Neuronal stem cell (in vitro differentiated cells): Measurements from ENCODE around the gene NOTO.

Experiments
- DNase-seq: peaks from one replicate; pipeline ENCODE4 v3.0.0-alpha.2; 2013; ENCODE audit warnings: low spot score
- H2AFZ ChIP-seq: one replicate; pipeline ENCODE4 v1.6.1; 2013; ENCODE audit warnings: mild to moderate bottlenecking, low read length, inconsistent platforms
- H2AK5ac ChIP-seq: 2 replicates; pipeline ENCODE4 v1.6.1; 2013; ENCODE audit warnings: low read depth, mild to moderate bottlenecking, inconsistent platforms, low read length, moderate library complexity, mixed read lengths
- H2BK120ac ChIP-seq: 2 replicates; pipeline ENCODE4 v1.6.1; 2013; ENCODE audit warnings: low read depth, mild to moderate bottlenecking, inconsistent platforms, low read length, moderate library complexity, mixed read lengths
- H2BK12ac ChIP-seq: one replicate; pipeline ENCODE4 v1.6.1; 2013; ENCODE audit warnings: low read length, inconsistent platforms
- H2BK15ac ChIP-seq: 2 replicates; pipeline ENCODE4 v1.6.1; 2013; ENCODE audit warnings: mild to moderate bottlenecking, low read length, inconsistent platforms, mixed read lengths
- H2BK5ac ChIP-seq: one replicate; pipeline ENCODE4 v1.6.1; 2013; ENCODE audit warnings: inconsistent platforms, mild to moderate bottlenecking, low read length, moderate library complexity
- H3K14ac ChIP-seq: one replicate; pipeline ENCODE4 v1.6.1; 2013; ENCODE audit warnings: low read length, inconsistent platforms
- H3K18ac ChIP-seq: 2 replicates; pipeline ENCODE4 v1.6.1; 2013; ENCODE audit warnings: low read length, inconsistent platforms
- H3K23ac ChIP-seq: 2 replicates; pipeline ENCODE4 v1.6.1; 2013; ENCODE audit warnings: low read depth, mild to moderate bottlenecking, mixed read lengths, low read length, inconsistent platforms; ENCODE audit not compliant: poor library complexity
- H3K27ac ChIP-seq: replicated peaks from 3 replicates; pipeline ENCODE4 v1.5.1; 2013; ENCODE audit warnings: low read length, inconsistent platforms
- H3K27me3 ChIP-seq, 3 experiments: 2 replicates each; pipeline ENCODE4 v1.6.1; 2013; ENCODE audit warnings: low read length in 3 of 3, mild to moderate bottlenecking in 2 of 3, inconsistent platforms in 1 of 3, low read depth in 1 of 3, mixed read lengths in 1 of 3, moderate library complexity in 1 of 3; ENCODE audit not compliant: control insufficient read depth in 3 of 3, insufficient read depth in 3 of 3
- H3K36me3 ChIP-seq, 2 donors: replicated peaks in 1 of 2; 2 replicates each; pipeline ENCODE4 v1.6.1; 2013; ENCODE audit warnings: low read length in 2 of 2; ENCODE audit not compliant: control insufficient read depth in 2 of 2, insufficient read depth in 2 of 2
- H3K4ac ChIP-seq: 2 replicates; pipeline ENCODE4 v1.6.1; 2013; ENCODE audit warnings: inconsistent platforms, mild to moderate bottlenecking, low read length, moderate library complexity
- H3K4me1 ChIP-seq, 2 donors: 1 replicate in 1 of 2; 2 replicates in 1 of 2; pipeline ENCODE4 v1.6.1; 2013; ENCODE audit warnings: low read length in 2 of 2, low read depth in 1 of 2; ENCODE audit not compliant: control insufficient read depth in 2 of 2, insufficient read depth in 1 of 2
- H3K4me2 ChIP-seq: one replicate; pipeline ENCODE4 v1.6.1; 2013; ENCODE audit warnings: mild to moderate bottlenecking, low read length, inconsistent platforms; ENCODE audit not compliant: insufficient read depth, poor library complexity, severe bottlenecking
- H3K4me3 ChIP-seq, 2 donors: 2 replicates each; pipeline ENCODE4 v1.5.1; 2013; ENCODE audit warnings: low read length in 2 of 2, mild to moderate bottlenecking in 2 of 2, inconsistent platforms in 1 of 2, moderate library complexity in 1 of 2
- H3K79me1 ChIP-seq: one replicate; pipeline ENCODE4 v1.6.1; 2013; ENCODE audit warnings: low read depth, mild to moderate bottlenecking, inconsistent platforms, low read length, moderate library complexity
- H3K9ac ChIP-seq: one replicate; pipeline ENCODE4 v1.6.1; 2013; ENCODE audit warnings: mild to moderate bottlenecking, low read depth, low read length, inconsistent platforms; ENCODE audit not compliant: poor library complexity
- H3K9me3 ChIP-seq, 2 donors: replicated peaks in 1 of 2; 2 replicates each; pipeline versions ENCODE3 to v1.6.1; 2013; ENCODE audit warnings: low read length in 2 of 2, mild to moderate bottlenecking in 2 of 2, inconsistent platforms in 1 of 2, low read depth in 1 of 2, mixed read lengths in 1 of 2, moderate library complexity in 1 of 2; ENCODE audit not compliant: control insufficient read depth in 2 of 2, insufficient read depth in 1 of 2
- H4K8ac ChIP-seq: one replicate; pipeline ENCODE4 v1.6.1; 2013; ENCODE audit warnings: low read depth, mild to moderate bottlenecking, inconsistent platforms, low read length, moderate library complexity
- H4K91ac ChIP-seq: one replicate; pipeline ENCODE4 v1.6.1; 2013; ENCODE audit warnings: low read length, low read depth, mild to moderate bottlenecking, inconsistent platforms; ENCODE audit not compliant: poor library complexity
- WGBS, 2 donors: extraction: QIAGEN DNeasy Blood & Tissue Kit; methylation state at CpG; one replicate each; pipeline ENCODE4 v1.1.7; 2013; ENCODE audit warnings: missing lambda C conversion rate in 2 of 2, mixed read lengths in 1 of 2; ENCODE audit not compliant: insufficient read length in 2 of 2, insufficient replicate concordance in 1 of 2; ENCODE audit errors: extremely low coverage in 2 of 2; 5-methylcytosine and 5-hydroxymethylcytosine counted together

The NOTO gene

GRCh38 chr2:73238976-73239375 is 36.6 kb downstream of the NOTO start:
- Histone ChIP-seq H3K4ac (no peak overlapping the region), H2AK5ac (no peak overlapping the region), H3K36me3 (peaks cover 22 to 79% of the 10 kb centered on the region in 2 donors), H3K27ac (no peak overlapping the region), H3K9me3 (no peaks in the 10 kb centered on the region), H3K18ac (no peak overlapping the region), H3K9ac (no peak overlapping the region), H3K14ac (no peak overlapping the region), H3K79me1 (peaks cover 5% of the 10 kb centered on the region), H2BK15ac (no peak overlapping the region), H3K23ac (no peak overlapping the region), H3K4me2 (no peak overlapping the region), H2AFZ (no peak overlapping the region), H4K8ac (no peak overlapping the region), H4K91ac (no peak overlapping the region), H3K4me1 (peaks cover 8 to 10% of the 10 kb centered on the region in 2 donors), H2BK12ac (no peak overlapping the region), H2BK120ac (no peak overlapping the region), H3K27me3 (no peaks in the 10 kb centered on the region), H3K4me3 (no peak overlapping the region), H2BK5ac (no peak overlapping the region)
- WGBS, 2 donors = no CpG with 5 or more reads among the region's 1 CpG
- DNase-seq = no peak

DNA sequence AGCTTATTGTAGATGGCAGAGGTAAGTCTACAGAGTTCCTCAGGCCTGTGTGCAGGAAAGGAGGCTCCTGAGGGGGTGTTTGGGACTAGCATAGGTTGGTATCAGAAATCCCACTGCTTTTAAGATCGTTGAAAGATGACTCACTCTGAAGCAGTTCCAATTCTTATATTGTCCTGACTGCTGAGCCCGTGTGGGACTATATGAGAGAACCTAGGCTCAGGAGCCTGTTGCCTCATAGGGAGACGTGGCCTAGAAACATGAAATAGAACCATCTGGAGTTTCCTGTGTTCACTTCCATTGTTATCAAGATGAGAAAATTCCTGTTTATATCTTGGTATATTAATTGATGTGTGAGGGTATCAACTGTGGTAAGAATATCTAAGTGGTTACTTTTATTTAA is 37.4 kb downstream of the NOTO start:
- Histone ChIP-seq H3K9me3 (no peaks in the 10 kb centered on the region), H3K36me3 (peaks cover 30 to 87% of the 10 kb centered on the region in 2 donors), H3K9ac (no peak overlapping the region), H3K4me3 (no peak overlapping the region), H3K4me2 (no peak overlapping the region), H3K14ac (no peak overlapping the region), H3K27me3 (no peaks in the 10 kb centered on the region), H3K4me1 (peaks cover 8 to 10% of the 10 kb centered on the region in 2 donors), H3K18ac (no peak overlapping the region), H3K4ac (no peak overlapping the region), H3K79me1 (peaks cover 5% of the 10 kb centered on the region), H2BK5ac (no peak overlapping the region), H3K23ac (no peak overlapping the region), H4K91ac (no peak overlapping the region), H2BK120ac (no peak overlapping the region), H2BK12ac (no peak overlapping the region), H3K27ac (no peak overlapping the region), H2BK15ac (no peak overlapping the region), H4K8ac (no peak overlapping the region), H2AK5ac (no peak overlapping the region), H2AFZ (no peak overlapping the region)
- no CpG with 5 or more reads among the region's 3 CpGs for WGBS, 2 donors
- DNase-seq = no peak

GRCh38 chr2:73243884-73244570 is 41.7 kb downstream of the NOTO start:
- Histone ChIP-seq H4K91ac (no peak overlapping the region), H3K9me3 (no peaks in the 10 kb centered on the region), H2BK15ac (no peak overlapping the region), H3K4me2 (no peak overlapping the region), H3K36me3 (peaks cover 53 to 93% of the 10 kb centered on the region in 2 donors), H3K27ac (no peak overlapping the region), H3K4ac (no peak overlapping the region), H4K8ac (no peak overlapping the region), H2BK120ac (no peak overlapping the region), H2AFZ (no peak overlapping the region), H3K27me3 (no peaks in the 10 kb centered on the region), H3K18ac (no peak overlapping the region), H2AK5ac (no peak overlapping the region), H3K4me3 (no peak overlapping the region), H2BK12ac (no peak overlapping the region), H3K79me1 (peaks cover 6% of the 10 kb centered on the region), H2BK5ac (no peak overlapping the region), H3K14ac (no peak overlapping the region), H3K23ac (no peak overlapping the region), H3K9ac (no peak overlapping the region), H3K4me1 (no peaks in the 10 kb centered on the region)
- no peak for DNase-seq
- WGBS, 2 donors = no CpG with 5 or more reads among the region's 5 CpGs

DNA sequence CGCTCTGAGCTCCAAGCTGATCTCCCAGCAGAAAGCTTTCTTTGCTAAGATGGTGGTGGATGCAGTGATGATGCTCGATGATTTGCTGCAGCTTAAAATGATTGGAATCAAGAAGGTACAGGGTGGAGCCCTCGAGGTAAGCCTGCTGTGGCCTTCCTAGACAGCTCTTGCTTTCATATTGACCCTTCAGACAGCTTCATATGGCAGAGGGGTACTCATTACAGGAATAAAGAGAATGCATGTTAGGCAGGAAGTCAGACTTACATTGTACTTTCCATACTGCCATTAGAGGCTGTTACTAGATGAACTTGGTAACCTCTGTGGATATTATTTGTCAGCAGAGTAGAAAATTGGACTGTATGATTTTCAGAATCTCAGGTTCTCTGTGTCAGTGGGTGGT is 42.2 kb downstream of the NOTO start:
- no peaks in the 10 kb centered on the region for H3K9me3 ChIP-seq
- H2BK5ac ChIP-seq = no peak overlapping the region
- H3K4me3 ChIP-seq = no peak overlapping the region
- H2BK12ac ChIP-seq = no peak overlapping the region
- no peaks in the 10 kb centered on the region for H3K27me3 ChIP-seq
- H2BK15ac ChIP-seq = no peak overlapping the region
- no peak overlapping the region for H2BK120ac ChIP-seq
- no peak overlapping the region for H2AFZ ChIP-seq
- no peak overlapping the region for H3K23ac ChIP-seq
- peaks cover 53 to 93% of the 10 kb centered on the region in 2 donors for H3K36me3 ChIP-seq
- no peak for DNase-seq
- no peak overlapping the region for H2AK5ac ChIP-seq
- H3K27ac ChIP-seq = no peak overlapping the region
- H3K4me2 ChIP-seq = no peak overlapping the region
- H3K4ac ChIP-seq = no peak overlapping the region
- H3K79me1 ChIP-seq = peaks cover 5% of the 10 kb centered on the region
- H3K9ac ChIP-seq = no peak overlapping the region
- H4K91ac ChIP-seq = no peak overlapping the region
- H3K18ac ChIP-seq = no peak overlapping the region
- no peak overlapping the region for H3K14ac ChIP-seq
- no peaks in the 10 kb centered on the region for H3K4me1 ChIP-seq
- no CpG with 5 or more reads among the region's 3 CpGs for WGBS, 2 donors
- H4K8ac ChIP-seq = no peak overlapping the region
